DMS 273 (cell line): ENCODE data around the gene TUBA3E.
A peak's percentile ranks its signal among the peaks of the same experiment; 100 is the strongest.
"Not testable (repeated sequence)": the region's sequence is repeated elsewhere in the genome, so short reads cannot be mapped to it uniquely, and the experiment has no call there.

Source experiments
- DNase-seq: peaks from one replicate; lab custom pipeline; 2025; ENCODE audit not compliant: unreplicated experiment; lab: John Stamatoyannopoulos, UW

Gene TUBA3E

GRCh38 chr2:130150181-130151144 lies 47.8 kb downstream of the TUBA3E start:
- peak; percentile 7 for DNase-seq

GRCh38 chr2:130148515-130148914 lies 49.7 kb downstream of the TUBA3E start:
- DNase-seq = not testable (repeated sequence)

GRCh38 chr2:130145006-130145414 lies 53.2 kb downstream of the TUBA3E start, which contains the start of gene CCDC74B:
CCDC74B (minus strand) TSS chr2:130145112; CDS start chr2:130144996, 116 bp downstream.
- peak; percentile 83 for DNase-seq

GRCh38 chr2:130143266-130144039 lies 54.8 kb downstream of the TUBA3E start:
- DNase-seq = not testable (repeated sequence)

GRCh38 chr2:130142396-130143265 lies 55.6 kb downstream of the TUBA3E start:
- not testable (repeated sequence) for DNase-seq
